Lung microvascular endothelial cell (primary cell): ENCODE results near the gene LRRC74B. TPM values are rescaled to one million over a fixed set of nuclear protein-coding genes. Genes with fewer than 3 reads are reported as not detected.
"Not testable (repeated sequence)": the region's sequence is repeated elsewhere in the genome, so short reads cannot be mapped to it uniquely, and the experiment has no call there.

Experiments used
- DNase-seq, 2 donors: peaks; one replicate each; pipeline versions ENCODE4 v3.0.0 to v3.0.0-alpha.2; 2010; ENCODE audit warnings: low read depth in 2 of 2
- total RNA-seq: library from RNA; depleted of rRNA; stranded (reverse); fragments of >200 nt; gene quantifications from 2 replicates; pipeline ENCODE4 v1.2.1, GENCODE V29; 2014

The LRRC74B gene
- total RNA-seq, 1 donor from 2014 or later, result not detected

DNA sequence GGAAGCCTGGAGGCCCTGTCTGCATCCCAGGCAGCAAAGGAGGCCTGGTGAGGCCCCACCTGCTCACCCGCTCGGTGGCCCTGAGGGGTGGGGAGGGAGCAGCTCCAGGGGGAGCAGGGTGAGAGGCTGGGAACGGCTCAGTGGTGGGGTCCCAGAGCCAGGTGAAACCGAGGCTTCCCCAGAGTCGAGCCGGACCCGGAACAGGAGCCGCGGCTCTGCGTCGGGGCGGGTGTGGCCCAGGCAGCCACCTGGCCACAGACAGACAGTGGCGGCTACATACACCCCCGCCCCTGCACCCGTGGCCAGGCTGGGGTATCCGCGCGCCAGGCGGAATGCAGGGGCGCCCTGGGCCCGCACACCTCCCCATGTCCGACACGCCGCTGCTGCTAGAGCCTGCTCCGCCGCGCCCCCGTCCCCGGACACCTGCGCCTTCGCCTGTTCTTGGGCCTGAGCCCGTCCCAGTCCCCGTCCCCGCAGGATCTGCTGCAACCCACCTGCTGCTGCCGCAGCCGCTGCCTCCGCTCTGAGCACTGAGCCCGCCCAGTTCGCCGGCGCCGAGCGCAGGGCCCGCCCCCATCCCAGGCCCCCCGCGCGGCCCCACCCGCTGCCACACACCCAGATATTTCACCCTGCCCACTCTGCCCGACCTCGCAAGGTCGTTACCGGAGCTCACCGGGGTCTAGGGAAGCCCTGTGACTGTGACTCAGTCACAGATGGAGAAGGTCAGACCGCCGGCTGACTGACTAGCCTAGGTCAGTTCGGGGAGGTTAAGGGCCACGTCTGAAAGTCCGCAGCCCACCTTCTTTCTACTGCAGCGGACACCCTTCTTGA, 13.5 kb upstream of the LRRC74B start, which contains the start of gene SLC7A4:
Gene SLC7A4, minus strand, starts transcription at position 525 of the 831 bp plus-strand sequence. CDS start 749 bp downstream, outside the sequence.
- DNase-seq, result no peak

- DNase-seq, result no peak
Measured at GRCh38 chr22:21032868-21033688, 12.7 kb upstream of the LRRC74B start.

DNA sequence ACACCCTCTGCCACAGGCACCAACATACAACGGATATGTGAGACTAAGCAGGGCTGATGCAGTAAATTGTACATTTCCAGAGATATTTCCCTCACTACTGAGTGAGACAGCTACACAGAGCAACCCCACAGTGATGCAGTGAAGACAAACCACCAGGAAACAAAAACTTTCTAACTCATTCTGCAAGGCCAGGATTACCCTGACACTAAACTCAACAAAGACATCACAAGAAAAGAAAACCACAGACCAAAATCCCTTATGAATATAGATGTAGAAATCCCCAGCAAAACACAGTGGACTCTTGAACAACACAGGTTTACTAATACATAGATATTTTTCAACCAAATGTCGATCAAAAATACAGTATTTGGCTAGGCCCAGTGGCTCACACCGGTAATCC, 11.9 kb upstream of the LRRC74B start:
- DNase-seq, result no peak

GRCh38 chr22:21034989-21035388, 10.8 kb upstream of the LRRC74B start:
- DNase-seq, result no peak

DNA sequence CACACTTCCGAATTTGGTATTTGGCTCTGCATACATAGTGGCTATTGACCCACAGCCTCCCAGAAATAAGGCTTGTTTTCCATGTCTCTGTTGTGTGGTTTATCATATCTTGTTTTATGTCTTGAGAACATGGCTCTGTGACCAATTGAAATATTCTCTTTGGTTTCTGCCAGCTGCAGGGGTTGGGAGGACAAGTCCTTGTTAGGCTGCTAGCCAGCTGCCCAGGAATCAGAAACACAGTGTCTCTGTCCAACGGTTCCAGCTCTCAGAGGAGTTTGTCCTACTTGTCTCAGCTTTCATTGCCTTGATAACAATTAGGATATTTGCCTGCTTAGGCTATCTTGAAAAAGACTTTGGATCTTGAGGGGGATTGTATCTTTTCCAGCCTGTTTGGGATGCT, 7.3 kb upstream of the LRRC74B start:
- DNase-seq, result no peak

DNA sequence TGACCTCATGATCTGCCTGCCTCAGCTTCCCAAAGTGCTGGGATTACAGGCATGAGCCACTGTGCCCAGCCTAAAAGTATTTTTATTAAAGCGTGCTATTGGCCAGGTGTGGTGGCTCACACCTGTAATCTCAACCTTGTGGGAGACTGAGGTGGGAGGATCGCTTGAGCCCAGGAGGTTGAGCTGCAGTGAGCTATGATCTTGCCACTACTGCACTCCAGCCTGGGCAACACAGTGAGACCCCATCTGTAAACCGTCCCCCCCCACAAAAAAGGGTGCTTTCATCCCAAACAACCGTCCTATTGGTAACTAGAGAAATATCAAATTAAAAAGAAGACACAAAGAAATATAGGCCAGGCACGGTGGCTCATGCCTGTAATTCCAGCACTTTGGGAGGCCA, 6.6 kb upstream of the LRRC74B start:
- not testable (repeated sequence) for DNase-seq

DNA sequence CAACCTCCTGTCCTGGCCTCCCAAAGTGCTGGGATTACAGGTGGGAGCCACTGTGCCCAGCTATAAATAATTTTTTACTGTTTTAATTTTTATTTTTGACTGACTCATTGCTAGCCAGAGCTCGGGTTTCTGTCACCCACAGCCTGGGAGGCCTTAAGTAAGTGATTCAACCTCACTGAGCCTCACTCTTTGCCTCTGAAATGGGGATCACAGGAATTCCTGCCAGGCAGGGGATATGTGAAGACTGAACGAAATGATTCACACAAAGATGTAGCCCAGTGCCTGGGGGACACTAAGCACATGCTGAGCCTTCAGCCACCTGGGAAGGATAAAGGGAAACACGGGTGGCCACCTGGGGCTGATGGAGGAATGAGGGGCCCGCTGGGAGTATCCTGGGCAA, 3.8 kb upstream of the LRRC74B start:
- no peak for DNase-seq

DNA sequence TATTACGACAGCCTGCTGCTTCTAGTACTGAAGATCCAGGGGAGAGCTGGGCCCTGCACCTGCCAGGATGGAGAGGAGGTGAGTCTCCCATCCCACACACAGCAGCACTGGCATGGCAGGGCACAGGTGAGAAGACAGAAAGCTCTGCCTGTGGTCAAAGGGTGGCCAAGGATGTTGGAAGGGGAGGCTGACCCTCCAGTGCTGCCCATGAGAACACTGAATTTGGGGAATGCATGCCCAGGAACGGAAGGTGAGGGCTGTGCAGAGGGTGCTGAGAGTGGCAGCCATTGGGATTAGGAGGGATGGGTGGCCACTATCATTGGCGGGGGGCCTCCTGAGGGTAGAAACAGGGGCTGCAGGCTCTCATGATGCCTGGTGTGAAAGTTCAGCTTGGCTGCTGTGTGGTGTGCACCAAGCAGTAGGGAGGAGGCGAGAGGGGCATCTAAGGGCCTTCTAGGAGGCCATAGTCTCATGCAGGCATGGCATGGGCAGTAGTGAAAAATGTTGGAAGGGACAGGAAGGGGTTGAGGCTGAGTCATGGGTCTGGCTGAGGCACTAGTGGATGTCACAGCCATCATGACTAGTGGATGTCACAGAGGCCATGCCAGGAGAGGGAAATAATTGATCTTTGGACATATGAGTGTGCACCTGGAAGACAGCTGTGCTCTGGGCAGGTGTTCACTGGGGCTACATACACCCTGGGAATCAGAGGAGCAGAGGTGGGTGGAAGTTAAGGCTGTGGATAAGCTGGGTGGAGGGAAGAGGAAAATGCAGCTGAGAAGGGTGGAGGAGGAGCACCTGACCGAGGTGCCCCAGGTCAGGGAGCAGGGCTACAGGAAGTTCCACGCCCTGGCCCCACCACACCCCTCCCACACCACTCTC, 2.5 kb upstream of the LRRC74B start:
- DNase-seq, result no peak

- DNase-seq, result no peak
Measured at GRCh38 chr22:21043860-21044535, 1.7 kb upstream of the LRRC74B start.

- no peak for DNase-seq
Measured at GRCh38 chr22:21044931-21045584, 688 bp upstream of the LRRC74B start.

GRCh38 chr22:21047035-21047661, 1.4 kb downstream of the LRRC74B start:
- DNase-seq, result no peak

- no peak for DNase-seq
Measured at GRCh38 chr22:21047730-21048129, 2.0 kb downstream of the LRRC74B start.

GRCh38 chr22:21048448-21048847, 2.7 kb downstream of the LRRC74B start:
- not testable (repeated sequence) for DNase-seq

DNA sequence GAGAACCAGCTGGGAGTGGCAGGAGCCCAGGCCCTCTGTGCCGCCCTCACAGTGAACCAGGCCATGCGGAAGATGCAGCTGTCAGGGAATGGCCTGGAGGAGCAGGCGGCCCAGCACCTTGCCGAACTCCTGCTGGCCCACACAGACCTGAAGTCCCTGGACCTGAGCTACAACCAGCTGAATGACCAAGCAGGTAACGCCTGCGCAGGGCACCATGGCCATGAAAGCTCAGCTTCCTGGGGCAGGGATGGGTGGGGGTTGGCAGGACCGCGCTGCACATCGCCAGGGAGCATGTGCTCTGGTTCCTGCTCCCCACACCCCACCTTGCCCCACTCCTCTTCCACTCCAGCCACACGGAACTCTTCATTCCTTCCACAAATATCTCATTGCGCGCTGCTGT, 3.2 kb downstream of the LRRC74B start:
- not testable (repeated sequence) for DNase-seq

- DNase-seq, result no peak
Measured at GRCh38 chr22:21051145-21051830, 5.5 kb downstream of the LRRC74B start.

DNA sequence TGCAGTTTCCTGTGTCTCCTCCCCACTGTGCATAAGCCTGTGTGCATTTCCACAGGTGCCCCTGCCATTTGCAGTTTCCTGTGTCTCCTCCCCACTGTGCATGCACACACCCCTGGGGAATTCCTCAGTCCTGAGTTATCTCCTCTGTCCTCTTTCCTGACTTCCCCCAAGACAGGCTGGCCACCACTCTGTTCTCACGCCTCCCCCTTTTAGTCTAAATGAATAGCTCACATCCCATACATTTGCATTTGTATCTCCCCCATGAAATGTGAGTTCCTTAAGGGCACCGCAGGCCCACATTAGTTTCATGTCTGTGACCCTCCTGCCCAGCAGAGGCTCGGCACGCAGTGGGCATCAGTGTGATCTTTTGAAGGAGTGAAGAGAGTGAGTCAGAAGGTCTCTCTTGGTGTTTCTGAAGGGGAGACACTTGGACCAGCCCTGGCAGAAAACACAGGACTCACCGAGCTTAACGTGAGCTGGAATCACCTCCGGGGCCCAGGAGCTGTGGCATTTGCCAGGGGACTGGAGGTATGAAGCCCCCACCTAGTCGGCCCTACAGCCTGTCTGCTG, 6.2 kb downstream of the LRRC74B start:
- DNase-seq, result no peak

DNA sequence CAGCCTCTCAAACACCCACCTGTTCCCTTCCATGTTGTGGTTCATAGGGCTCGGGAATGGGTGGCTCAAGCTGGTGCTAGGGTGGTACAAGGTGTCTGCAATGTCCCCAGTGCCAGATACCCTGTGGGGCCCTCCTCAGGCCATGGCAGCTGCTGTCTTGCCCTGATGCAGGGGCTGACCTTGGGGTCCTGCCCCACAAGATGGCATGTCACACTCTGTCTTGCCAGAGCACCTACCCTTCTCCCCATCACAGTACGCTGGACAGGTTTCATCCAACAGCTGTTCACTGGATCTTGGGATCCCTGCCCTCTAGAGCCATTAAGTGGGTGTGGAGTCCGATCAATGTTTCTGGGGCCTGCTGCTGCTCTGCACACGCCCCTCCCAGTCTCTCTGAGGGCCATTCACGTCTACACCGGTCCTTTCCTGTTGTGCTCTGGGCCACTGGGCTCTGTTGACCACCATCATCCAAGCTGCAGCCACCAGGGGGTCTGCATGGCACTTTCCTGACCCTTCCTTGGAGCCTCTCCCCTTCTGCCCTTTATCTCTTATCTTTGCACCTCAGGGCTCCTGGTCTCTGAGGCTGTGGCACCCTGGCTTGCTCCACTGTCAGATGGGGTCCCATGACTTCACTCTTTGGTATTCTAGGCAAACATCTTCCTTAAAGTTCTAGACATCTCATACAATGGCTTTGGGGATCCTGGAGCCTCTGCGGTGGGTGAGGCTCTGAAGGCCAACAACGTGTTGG, 7.1 kb downstream of the LRRC74B start:
- no peak for DNase-seq

- no peak for DNase-seq
Measured at GRCh38 chr22:21054046-21054713, 8.4 kb downstream of the LRRC74B start.
